Brain pericyte (primary cell): ENCODE data around the gene CUX1.

ENCODE experiments used
- DNase-seq: peaks from one replicate; pipeline ENCODE4 v3.0.0-alpha.2; 2012; ENCODE audit warnings: low read depth, low spot score

Gene CUX1

DNA sequence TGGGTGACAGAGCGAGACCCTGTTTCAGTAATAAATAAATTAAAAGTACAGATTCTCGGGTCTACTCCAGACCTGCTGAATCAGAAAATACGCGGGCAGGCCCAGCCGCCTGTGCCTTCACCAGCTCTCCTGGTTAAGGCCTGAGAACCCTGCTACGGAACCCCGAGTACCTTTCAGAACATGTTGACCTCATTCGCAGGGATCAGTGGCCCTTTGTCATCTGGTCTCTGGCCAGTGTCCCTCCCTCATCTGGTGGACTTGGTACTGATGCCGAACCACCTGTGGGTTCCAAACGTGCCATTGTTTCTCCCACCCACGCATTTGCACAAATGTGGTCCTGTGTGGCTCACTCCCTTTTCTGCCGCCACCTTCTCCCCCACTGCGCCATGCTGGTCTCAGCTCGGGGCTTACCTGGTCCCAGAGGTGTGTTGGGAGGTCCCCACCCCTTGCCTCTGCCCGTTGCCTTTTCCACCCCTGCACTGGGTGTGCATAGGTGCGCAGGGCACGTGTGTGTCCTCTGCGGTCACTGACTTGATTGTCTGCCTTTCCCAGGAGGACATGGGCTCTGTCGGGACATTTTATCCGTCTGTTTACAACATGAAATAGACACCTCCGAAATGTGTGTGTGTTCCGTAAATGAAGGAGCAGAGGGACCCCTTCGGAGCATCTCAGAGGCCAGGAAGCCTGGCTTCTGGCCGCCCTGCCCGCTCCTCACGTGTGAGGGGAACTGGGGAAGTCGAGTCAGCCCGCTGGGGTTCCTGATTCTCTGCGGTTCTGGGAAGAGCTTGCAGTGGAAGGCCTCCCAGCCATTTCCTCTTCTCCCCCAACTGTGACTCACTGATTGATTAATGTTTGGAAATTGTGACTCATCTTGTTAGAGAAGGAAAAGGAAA, 135.2 kb downstream of the CUX1 start:
- DNase-seq: no peak

GRCh38 chr7:101953248-101953819, 135.9 kb downstream of the CUX1 start:
- DNase-seq: peak; percentile 20

DNA sequence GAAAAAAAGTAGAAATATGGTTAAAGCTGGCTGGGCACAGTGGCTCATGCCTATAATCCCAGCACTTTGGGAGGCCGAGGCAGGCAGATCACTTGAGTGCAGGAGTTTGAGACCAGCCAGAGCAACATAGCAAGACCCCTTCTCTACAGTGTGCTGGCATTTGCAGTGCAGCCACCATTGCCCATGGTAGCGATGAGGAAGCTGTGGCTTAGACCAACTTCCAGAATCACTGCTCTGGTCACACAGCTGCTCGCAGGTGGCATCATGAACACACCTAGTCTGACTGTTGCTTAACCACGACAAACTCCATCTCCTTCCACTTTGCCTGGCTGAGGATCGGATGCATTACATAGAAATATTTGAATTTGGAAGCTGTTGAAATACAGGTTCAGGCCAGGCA, 137.1 kb downstream of the CUX1 start:
- DNase-seq: no peak

DNA sequence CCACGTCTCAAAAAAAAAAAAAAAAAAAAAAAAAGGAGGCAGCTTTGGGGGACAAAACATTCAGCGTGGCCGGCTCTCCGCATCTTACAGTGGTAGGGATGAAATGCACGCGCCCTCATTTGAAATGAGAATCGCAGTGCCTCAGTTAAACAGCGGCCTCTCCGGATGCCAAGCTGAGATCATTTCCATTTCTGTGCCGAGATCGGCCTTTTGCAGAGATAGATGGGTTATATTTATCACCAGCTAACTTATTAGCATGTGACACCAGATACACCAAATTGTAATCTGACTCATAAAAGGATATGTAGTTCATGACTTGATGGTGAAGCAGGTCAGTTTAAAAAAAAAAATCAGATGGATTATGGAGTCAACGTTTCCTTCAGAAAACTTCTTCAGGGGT, 138.7 kb downstream of the CUX1 start:
- no peak for DNase-seq

- DNase-seq: no peak
Observed at GRCh38 chr7:101957744-101958525, 140.5 kb downstream of the CUX1 start.

- DNase-seq: no peak
Observed at GRCh38 chr7:101959342-101959741, 141.9 kb downstream of the CUX1 start.

- DNase-seq: no peak
Observed at GRCh38 chr7:101959829-101960228, 142.4 kb downstream of the CUX1 start.

GRCh38 chr7:101960323-101960722, 142.9 kb downstream of the CUX1 start:
- DNase-seq: no peak

- DNase-seq: no peak
Observed at GRCh38 chr7:101960985-101961708, 143.7 kb downstream of the CUX1 start.

- DNase-seq: no peak
Observed at GRCh38 chr7:101961811-101962210, 144.4 kb downstream of the CUX1 start.

DNA sequence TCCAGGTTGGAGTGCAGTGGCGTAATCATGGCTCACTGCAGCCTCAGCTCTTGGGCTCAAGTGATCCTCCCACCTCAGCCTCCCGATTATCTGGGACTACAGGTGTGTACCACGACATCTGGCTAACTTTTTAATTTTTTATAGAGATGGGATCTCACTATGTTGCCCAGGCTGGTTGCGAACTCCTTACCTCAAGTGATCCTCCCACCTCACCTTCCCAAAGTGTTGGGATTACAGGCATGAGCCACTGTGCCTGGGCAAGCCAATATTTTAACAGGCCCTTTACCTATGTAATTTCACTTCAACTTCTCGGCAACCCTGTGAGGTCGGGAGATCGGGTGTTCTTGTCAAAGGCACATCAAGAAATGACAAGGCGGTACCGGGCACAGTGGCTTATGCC, 146.3 kb downstream of the CUX1 start:
- no peak for DNase-seq

- no peak for DNase-seq
Observed at GRCh38 chr7:101964680-101965452, 147.4 kb downstream of the CUX1 start.

DNA sequence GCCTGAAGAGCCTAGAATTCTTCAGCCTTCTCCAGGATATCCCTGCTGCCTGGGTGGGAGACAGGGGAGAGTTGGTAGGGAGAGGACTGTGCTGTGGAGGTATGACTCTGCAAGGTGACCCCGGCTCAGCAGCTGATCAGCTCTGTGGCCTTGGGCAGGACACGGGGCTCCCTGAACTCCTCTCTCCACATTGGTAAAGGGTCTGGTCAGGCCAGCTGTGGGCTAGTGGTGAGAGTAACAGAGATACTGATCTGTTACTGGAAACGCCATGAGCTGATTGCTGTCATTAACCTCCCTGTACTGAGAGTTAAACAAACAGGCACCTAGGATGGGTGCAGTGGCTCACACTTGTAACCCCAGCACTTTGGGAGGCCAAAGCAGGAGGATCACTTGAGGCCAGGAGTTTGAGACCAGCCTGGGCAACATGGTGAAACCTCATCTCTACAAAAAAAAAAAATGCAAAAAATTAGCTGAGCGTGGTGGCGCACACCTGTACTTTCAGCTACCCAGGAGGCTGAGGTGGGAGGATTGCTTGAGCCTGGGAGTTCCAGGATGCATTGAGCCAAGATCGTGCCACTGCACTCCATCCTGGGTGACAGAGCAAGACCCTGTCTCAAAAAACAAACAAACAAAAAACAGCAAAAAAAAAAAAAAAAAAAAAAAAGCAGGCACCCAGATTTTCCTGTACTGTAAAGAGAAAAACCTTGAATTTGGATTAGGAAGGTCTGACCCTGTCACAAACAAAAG, 151.5 kb downstream of the CUX1 start:
- no peak for DNase-seq

GRCh38 chr7:101969997-101970585, 152.7 kb downstream of the CUX1 start:
- no peak for DNase-seq

DNA sequence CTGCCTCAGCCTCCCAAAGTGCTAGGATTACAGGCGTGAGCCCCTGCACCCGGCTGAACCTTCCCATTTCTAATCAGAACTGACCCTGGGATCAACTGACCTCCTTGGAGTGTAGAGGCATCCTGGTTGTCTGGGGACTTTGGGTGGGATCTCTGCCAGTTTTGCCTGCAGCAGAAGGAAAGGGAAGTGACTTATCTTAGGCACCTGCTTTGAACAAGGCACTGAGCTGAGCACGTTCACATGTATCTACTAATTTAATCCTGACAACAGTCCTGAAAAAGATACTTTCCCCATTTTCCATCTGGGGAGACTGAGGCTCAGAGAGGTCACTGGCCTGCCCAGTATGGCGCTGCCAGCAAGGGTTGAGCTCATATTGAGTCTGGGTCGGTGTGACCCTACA, 153.4 kb downstream of the CUX1 start:
- DNase-seq: no peak

GRCh38 chr7:101971457-101971856, 154.0 kb downstream of the CUX1 start:
- DNase-seq: no peak

DNA sequence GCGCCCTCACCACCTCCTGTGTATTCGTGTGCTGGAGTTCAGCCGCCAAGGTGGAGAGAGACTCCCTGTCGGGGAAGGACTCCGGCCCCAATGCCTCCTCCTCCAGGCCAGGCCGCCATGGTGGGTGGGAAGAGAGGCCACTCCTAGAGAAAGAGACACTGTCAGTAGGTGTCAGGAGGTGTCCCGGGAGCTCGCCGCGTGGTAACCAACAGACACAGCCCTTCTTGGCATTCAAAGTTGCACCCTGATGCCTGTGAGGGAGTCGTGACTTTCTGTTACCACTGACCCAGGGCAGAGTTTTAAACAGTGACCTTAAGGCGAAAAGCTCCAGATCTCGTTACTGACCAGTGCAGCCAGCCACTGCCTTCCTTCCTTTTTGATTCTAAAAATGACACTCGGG, 155.2 kb downstream of the CUX1 start:
- no peak for DNase-seq

- DNase-seq: no peak
Observed at GRCh38 chr7:101973130-101973529, 155.7 kb downstream of the CUX1 start.

GRCh38 chr7:101974393-101974792, 157.0 kb downstream of the CUX1 start:
- DNase-seq: no peak

DNA sequence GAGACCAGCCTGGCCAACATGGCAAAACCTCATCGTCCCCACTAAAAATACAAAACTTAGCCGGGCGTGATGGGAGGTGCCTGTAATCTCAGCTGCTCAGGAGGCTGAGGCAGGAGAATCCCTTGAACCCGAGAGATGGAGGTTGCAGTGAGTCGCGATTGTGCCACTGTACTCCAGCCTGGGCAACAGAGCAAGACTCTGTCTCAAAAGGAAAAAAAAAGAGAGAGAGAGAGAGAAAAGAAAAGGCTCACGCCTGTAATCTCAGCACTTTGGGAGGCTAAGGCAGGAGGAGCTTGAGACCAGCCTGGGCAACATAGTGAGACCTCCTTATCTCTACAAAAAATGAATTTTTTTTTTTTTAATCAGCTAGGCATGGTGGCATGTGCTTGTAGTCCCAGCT, 157.6 kb downstream of the CUX1 start:
- DNase-seq: no peak
